Peyer's patch (tissue), 4 donors: ENCODE data around the gene THADA.

Experiments
- CTCF ChIP-seq, 6 experiments: fragments of 450-650 bp in 4 of 6; fragments of 200-600 bp in 2 of 6; sonication (generic) in 1 of 6; IDR thresholded peaks; one replicate each; pipeline ENCODE4 v1.5.1; 2017 to 2019; ENCODE audit warnings: antibody characterized with exemption in 6 of 6, mild to moderate bottlenecking in 3 of 6, moderate library complexity in 1 of 6
- POLR2A ChIP-seq, 2 donors: fragments of 450-650 bp; IDR thresholded peaks; one replicate each; pipeline ENCODE4 v1.5.1; 2017; ENCODE audit warnings: antibody characterized with exemption in 2 of 2, mild to moderate bottlenecking in 2 of 2, moderate library complexity in 2 of 2

- no peak for TF ChIP-seq CTCF (IDR thresholded peaks at IDR 0.05)
- TF ChIP-seq POLR2A (IDR thresholded peaks at IDR 0.05): no peak
Measured at GRCh38 chr2:43467891-43468290, 127.9 kb downstream of the THADA start.
